Activated T-cell treated with anti-CD3 and anti-CD28 coated beads for 1 hour (primary cell): ENCODE results near the gene GNG14.
A peak's percentile ranks its signal among the peaks of the same experiment; 100 is the strongest.
"Not testable (repeated sequence)": the region's sequence is repeated elsewhere in the genome, so short reads cannot be mapped to it uniquely, and the experiment has no call there.

Experiments used
- DNase-seq: peaks from one replicate; pipeline ENCODE4 v3.0.0-alpha.2; 2020; ENCODE audit warnings: low read depth

GNG14 gene

GRCh38 chr19:12723641-12724426 is 36.0 kb downstream of the GNG14 start, which contains the start of gene TNPO2:
Gene TNPO2 (minus strand): TSS chr19:12723932. CDS start chr19:12720977, 2,955 bp downstream.
- DNase-seq = peak; percentile 52

- DNase-seq = not testable (repeated sequence)
Observed at GRCh38 chr19:12725612-12726011, 37.8 kb downstream of the GNG14 start.

GRCh38 chr19:12726988-12727316 is 39.2 kb downstream of the GNG14 start:
- DNase-seq = no peak

- DNase-seq = no peak
Observed at GRCh38 chr19:12727745-12728433, 40.1 kb downstream of the GNG14 start.

- no peak for DNase-seq
Observed at GRCh38 chr19:12730064-12730463, 42.3 kb downstream of the GNG14 start.

- DNase-seq = no peak
Observed at GRCh38 chr19:12731337-12731736, 43.5 kb downstream of the GNG14 start.

- DNase-seq = no peak
Observed at GRCh38 chr19:12733369-12734214, 45.8 kb downstream of the GNG14 start.

- peak; percentile 70 for DNase-seq
Observed at GRCh38 chr19:12736995-12737834, 49.4 kb downstream of the GNG14 start, which contains the start of gene GET3. Gene GET3 (plus strand): TSS chr19:12737497. CDS start chr19:12737506, 9 bp downstream.

- DNase-seq = no peak
Observed at GRCh38 chr19:12737835-12738351, 50.1 kb downstream of the GNG14 start.
